Smooth muscle cell of the umbilical artery (primary cell): Measurements from ENCODE around the gene WNT10A. TPM values are rescaled to one million over a fixed set of nuclear protein-coding genes. Genes with fewer than 3 reads are reported as not detected.

Source experiments
- total RNA-seq: library from RNA; depleted of rRNA; stranded (reverse); fragments of >200 nt; gene quantifications from 2 replicates; pipeline ENCODE4 v1.2.3, GENCODE V29; 2014

The WNT10A gene
- not detected in 2 replicates for total RNA-seq

GRCh38 chr2:218880102-218880858 is at the start of gene WNT10A:
Gene WNT10A, plus strand, starts transcription at chr2:218880852. Its CDS starts 144 bp downstream, at chr2:218880996.

GRCh38 chr2:218831378-218831990 is 49.2 kb upstream of the WNT10A start, which contains the start of gene PRKAG3:
Gene PRKAG3, minus strand, starts transcription at chr2:218831803.

GRCh38 chr2:218859556-218859987 is 21.1 kb upstream of the WNT10A start, which contains the start of gene WNT6:
Gene WNT6, plus strand, starts transcription at chr2:218859805. Its CDS starts 233 bp downstream, at chr2:218860038.

Other genes starting within 250 kb of the WNT10A start
- gene ZNF142, start 221.2 kb upstream of the WNT10A start, total RNA-seq: 6.2 and 12.5 TPM in 2 replicates
- 26.1 and 35.8 TPM in 2 replicates for gene BCS1L, start 221.2 kb upstream of the WNT10A start, total RNA-seq
- gene RNF25, start 208.8 kb upstream of the WNT10A start, total RNA-seq: 20.0 and 23.2 TPM in 2 replicates
- gene STK36, start 208.8 kb upstream of the WNT10A start, total RNA-seq: 37.0 and 40.1 TPM in 2 replicates
- gene TTLL4, start 170.0 kb upstream of the WNT10A start, total RNA-seq: 5.0 and 12.7 TPM in 2 replicates
- 1.4 and 8.0 TPM in 2 replicates for gene CYP27A1, start 98.7 kb upstream of the WNT10A start, total RNA-seq
- not detected in 2 replicates for gene PRKAG3, start 49.0 kb upstream of the WNT10A start, total RNA-seq
- gene WNT6, start 21.0 kb upstream of the WNT10A start, total RNA-seq: not detected in 2 replicates
- gene CDK5R2, start 78.8 kb downstream of the WNT10A start, total RNA-seq: 0.05 TPM in 1 of 2 replicates, not detected in the other
- gene FEV, start 104.3 kb downstream of the WNT10A start, total RNA-seq: not detected in 2 replicates
- gene CRYBA2, start 112.6 kb downstream of the WNT10A start, total RNA-seq: not detected in 2 replicates
- not detected in 2 replicates for gene CFAP65, start 160.7 kb downstream of the WNT10A start, total RNA-seq
- not detected in 2 replicates for gene IHH, start 180.1 kb downstream of the WNT10A start, total RNA-seq